Muscle layer of colon (tissue), 2 donors: ENCODE results near the gene PTGES2.

Experiments
- H3K27ac ChIP-seq: one replicate; pipeline ENCODE4 v1.7.0; 2013; ENCODE audit warnings: low read depth, mild to moderate bottlenecking, low read length, moderate library complexity
- H3K27me3 ChIP-seq, 2 donors: one replicate each; pipeline ENCODE4 v1.7.0; 2013; ENCODE audit warnings: low read length in 2 of 2, mild to moderate bottlenecking in 2 of 2; ENCODE audit not compliant: insufficient read depth in 2 of 2, control insufficient read depth in 1 of 2
- H3K36me3 ChIP-seq: one replicate; pipeline ENCODE4 v1.7.0; 2013; ENCODE audit warnings: mild to moderate bottlenecking, low read length; ENCODE audit not compliant: insufficient read depth
- H3K4me1 ChIP-seq: one replicate; pipeline ENCODE4 v1.7.0; 2013; ENCODE audit warnings: mild to moderate bottlenecking, low read length; ENCODE audit not compliant: insufficient read depth
- H3K4me3 ChIP-seq, 2 donors: one replicate each; pipeline ENCODE4 v1.7.0; 2013; ENCODE audit warnings: low read length in 2 of 2, low read depth in 1 of 2, mild to moderate bottlenecking in 1 of 2, moderate library complexity in 1 of 2
- H3K9ac ChIP-seq: one replicate; pipeline ENCODE4 v1.7.0; 2013; ENCODE audit warnings: low read length
- H3K9me3 ChIP-seq: one replicate; pipeline ENCODE4 v1.7.0; 2013; ENCODE audit warnings: mild to moderate bottlenecking, low read length
- donor health status: abdominal sarcoma.
- donor health status: Adenocarcinoma of cecum.

PTGES2 gene

DNA sequence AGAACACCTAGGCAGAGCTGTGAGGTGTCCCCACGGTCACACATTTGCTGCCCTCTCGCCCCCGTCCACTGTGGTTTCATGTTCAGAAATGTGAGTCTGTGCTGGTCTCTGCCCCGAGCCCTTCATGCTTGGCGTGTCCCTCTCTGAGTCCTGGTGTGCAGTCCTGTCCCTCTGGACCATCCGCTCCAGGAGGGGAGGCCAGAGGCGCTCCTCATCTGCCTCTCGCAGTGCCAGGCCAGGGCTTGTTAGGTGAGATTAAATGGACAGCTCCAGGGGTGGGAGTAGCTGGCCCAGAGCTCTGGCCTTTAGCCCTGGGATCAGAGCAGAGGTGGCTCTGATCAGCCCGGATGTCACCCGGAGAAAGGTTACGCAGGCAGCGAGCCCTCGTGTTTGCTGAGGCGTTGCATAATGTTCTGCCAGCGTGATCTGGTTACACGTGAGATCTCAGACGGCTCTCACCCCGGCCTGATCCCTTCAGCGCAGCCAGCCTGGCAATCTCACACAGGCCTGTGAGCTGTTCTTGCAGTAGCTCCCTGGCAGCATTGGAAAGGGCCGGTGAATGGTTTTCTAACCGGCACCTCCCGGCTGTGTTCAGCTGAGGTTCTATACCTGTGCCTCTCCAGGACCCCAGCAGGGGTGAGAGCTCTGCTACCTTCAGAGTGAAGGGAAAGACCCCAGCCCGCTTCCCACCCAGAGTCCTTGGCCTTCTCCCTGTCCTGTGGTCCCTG, 24.5 kb downstream of the PTGES2 start:
- Histone ChIP-seq H3K4me3 (no peak overlapping the region), H3K27me3 (no peaks in the 10 kb centered on the region), H3K27ac (no peak overlapping the region), H3K9me3 (no peaks in the 10 kb centered on the region), H3K4me1 (peaks cover 27% of the 10 kb centered on the region), H3K36me3 (peaks cover 67% of the 10 kb centered on the region), H3K9ac (no peak overlapping the region)

DNA sequence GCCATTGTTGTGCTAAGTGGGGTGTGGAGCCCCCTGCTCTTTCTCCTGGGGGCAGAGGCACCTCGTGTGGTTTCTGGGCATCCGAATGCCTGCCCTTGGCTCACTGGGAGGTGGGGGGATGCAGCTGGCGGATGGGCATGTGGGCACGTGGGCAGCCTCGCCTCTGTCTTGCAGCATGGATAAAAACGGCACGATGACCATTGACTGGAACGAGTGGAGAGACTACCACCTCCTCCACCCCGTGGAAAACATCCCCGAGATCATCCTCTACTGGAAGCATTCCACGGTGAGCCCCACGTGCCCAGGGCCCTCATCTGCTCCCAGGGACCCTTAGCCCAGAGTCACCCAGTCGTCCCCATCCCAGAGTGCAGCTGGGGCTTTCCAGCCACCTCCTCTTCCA, 25.3 kb downstream of the PTGES2 start:
- Histone ChIP-seq H3K36me3 (peaks cover 59% of the 10 kb centered on the region), H3K9ac (no peak overlapping the region), H3K27ac (no peak overlapping the region), H3K9me3 (no peaks in the 10 kb centered on the region), H3K27me3 (no peaks in the 10 kb centered on the region), H3K4me3 (no peak overlapping the region), H3K4me1 (peaks cover 35% of the 10 kb centered on the region)

DNA sequence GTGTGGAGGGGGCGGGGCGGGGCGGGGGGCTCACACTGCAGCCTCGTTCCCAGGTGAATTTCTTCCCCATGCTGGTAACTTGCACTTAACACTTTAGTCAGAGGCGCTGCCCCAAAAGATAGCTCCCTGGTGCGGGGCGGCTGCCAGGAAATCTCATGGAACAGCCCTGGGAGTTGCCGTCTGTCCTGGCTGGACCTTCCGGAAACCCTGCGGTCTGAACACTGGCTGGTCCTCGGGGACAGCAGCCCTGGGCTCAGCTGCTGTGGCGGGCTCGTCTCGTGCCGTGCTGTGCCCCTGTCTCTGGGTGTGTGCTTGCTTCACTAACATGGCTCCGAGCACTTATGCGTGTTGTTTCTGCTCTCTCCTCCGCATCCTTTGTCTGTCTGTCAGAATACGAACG, 25.8 kb downstream of the PTGES2 start:
- no peak overlapping the region for H3K9ac ChIP-seq

DNA sequence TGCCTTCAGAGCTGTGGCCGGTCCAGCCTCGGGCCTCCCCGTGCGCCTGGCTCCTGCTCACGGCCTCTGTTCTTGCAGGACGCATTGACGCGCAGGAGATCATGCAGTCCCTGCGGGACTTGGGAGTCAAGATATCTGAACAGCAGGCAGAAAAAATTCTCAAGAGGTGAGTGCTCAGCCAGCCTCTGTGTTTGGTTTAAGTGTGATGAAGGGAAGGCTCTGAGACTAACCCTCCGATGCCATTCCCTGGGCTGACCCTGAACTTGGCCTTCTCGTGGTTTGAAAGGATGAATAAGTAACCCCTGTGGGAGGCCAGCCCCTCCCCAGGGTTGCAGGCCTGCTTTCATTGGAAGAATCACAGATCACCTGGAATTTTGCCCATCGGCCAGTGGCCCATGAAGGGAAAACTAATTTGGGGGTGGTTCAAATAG, 26.3 kb downstream of the PTGES2 start:
- H3K27me3 ChIP-seq = no peaks in the 10 kb centered on the region
- H3K4me1 ChIP-seq = peaks cover 35% of the 10 kb centered on the region
- H3K27ac ChIP-seq = no peak overlapping the region
- peaks cover 49% of the 10 kb centered on the region for H3K36me3 ChIP-seq
- no peak overlapping the region for H3K9ac ChIP-seq
- H3K9me3 ChIP-seq = no peaks in the 10 kb centered on the region
- no peak overlapping the region for H3K4me3 ChIP-seq

More for the DNA sequence above, 25.8 kb downstream of the PTGES2 start:
- no peaks in the 10 kb centered on the region for H3K27me3 ChIP-seq
- H3K9me3 ChIP-seq = no peaks in the 10 kb centered on the region
- H3K36me3 ChIP-seq = peaks cover 54% of the 10 kb centered on the region
- H3K4me1 ChIP-seq = peaks cover 35% of the 10 kb centered on the region
- no peak overlapping the region for H3K27ac ChIP-seq
- H3K4me3 ChIP-seq = no peak overlapping the region

DNA sequence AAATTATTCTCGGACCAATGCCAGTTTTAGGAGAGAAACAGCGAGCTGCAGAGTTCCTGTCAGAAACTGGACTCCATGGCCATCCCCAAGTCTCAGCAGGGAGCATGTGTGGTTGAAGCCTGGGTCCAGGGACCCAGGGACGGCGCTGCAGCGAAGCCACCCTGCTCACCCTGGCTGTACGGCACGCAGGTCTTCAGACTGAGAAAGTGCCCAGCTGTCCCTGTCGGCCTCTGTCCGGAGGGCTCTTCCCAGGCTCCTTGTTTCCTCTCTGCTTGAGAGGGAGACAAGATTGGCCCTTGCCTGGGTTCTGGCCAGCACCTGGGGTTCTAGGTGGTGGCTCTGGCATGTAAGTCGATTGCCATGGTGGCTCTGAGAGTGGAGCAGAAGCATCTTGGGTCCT, 26.9 kb downstream of the PTGES2 start:
- Histone ChIP-seq H3K9ac (no peak overlapping the region), H3K4me1 (peaks cover 35% of the 10 kb centered on the region), H3K27ac (peak overlapping the region; percentile 49), H3K36me3 (peaks cover 43% of the 10 kb centered on the region), H3K27me3 (no peaks in the 10 kb centered on the region), H3K9me3 (no peaks in the 10 kb centered on the region), H3K4me3 (no peak overlapping the region)

DNA sequence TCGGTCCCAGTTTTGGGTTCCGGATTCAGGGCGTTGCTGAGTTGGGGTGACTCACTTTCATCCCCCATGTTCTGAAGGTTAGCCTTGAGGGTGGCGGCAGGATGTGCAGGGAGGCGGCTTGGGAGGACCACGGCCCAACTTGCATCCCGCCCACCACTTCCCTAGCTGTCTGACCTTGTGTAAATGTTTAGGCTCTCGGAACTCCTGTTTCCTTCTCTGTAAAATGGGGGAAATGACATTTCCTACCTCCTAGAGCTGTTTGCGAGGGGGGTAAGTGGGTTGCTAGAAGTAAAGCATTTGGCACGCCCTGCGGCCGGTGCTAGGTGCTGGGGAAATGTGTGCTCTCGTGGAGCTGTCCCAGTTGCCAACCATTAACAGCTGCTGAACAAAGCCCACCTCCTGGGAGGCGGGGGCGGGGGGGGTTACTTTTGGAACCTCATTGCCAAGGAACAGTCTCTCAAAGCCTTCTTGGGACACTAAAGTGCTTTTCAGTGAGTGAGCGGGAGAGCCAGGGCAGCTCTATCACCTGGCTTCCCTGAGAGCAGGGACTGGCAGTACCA, 27.5 kb downstream of the PTGES2 start:
- Histone ChIP-seq H3K27me3 (no peaks in the 10 kb centered on the region), H3K9me3 (no peaks in the 10 kb centered on the region), H3K9ac (peak overlapping the region; percentile 52), H3K4me1 (peaks cover 38% of the 10 kb centered on the region), H3K36me3 (peaks cover 39% of the 10 kb centered on the region), H3K27ac (peak overlapping the region; percentile 49), H3K4me3 (peak overlapping the region; percentile 29 to 55)

DNA sequence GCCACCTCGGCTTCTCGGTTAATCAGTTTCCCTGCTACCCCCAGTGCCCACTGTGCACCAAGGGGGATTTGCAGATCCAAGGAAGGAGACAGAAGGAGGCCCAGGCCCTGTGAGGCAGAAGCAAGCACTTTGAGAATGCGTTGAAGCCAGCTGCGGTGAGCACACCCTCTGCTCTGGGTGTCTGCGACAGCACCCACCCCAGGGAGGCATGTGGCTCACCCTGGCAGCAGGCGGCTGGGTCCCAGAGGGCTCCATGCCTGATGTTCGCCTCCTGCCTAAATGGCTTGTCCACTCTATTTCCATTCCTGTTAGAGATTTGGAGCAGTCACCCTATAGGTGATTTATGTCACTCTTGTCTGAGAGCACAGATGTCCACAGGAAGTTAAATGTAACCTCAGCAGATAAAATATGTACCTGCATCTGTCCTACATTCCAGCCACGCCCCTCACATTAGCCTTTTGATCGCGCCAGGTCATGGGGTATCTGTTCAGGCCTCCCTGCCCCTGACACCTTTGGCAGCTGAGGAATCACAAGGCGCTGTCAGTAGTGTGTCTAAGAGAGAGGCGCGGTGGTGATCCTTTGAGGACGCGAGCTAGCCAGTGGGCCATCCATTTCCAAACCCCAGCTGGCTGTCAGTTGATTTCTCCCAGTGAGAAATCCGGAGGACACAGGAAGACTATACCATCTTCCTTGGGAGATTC, 28.1 kb downstream of the PTGES2 start:
- H3K4me1 ChIP-seq = peaks cover 45% of the 10 kb centered on the region
- H3K9ac ChIP-seq = peak overlapping the region; percentile 52
- H3K36me3 ChIP-seq = peaks cover 37% of the 10 kb centered on the region
- H3K9me3 ChIP-seq = no peaks in the 10 kb centered on the region
- H3K27me3 ChIP-seq = no peaks in the 10 kb centered on the region
- peak overlapping the region; percentile 49 for H3K27ac ChIP-seq
- peak overlapping the region; percentile 29 to 55 for H3K4me3 ChIP-seq

DNA sequence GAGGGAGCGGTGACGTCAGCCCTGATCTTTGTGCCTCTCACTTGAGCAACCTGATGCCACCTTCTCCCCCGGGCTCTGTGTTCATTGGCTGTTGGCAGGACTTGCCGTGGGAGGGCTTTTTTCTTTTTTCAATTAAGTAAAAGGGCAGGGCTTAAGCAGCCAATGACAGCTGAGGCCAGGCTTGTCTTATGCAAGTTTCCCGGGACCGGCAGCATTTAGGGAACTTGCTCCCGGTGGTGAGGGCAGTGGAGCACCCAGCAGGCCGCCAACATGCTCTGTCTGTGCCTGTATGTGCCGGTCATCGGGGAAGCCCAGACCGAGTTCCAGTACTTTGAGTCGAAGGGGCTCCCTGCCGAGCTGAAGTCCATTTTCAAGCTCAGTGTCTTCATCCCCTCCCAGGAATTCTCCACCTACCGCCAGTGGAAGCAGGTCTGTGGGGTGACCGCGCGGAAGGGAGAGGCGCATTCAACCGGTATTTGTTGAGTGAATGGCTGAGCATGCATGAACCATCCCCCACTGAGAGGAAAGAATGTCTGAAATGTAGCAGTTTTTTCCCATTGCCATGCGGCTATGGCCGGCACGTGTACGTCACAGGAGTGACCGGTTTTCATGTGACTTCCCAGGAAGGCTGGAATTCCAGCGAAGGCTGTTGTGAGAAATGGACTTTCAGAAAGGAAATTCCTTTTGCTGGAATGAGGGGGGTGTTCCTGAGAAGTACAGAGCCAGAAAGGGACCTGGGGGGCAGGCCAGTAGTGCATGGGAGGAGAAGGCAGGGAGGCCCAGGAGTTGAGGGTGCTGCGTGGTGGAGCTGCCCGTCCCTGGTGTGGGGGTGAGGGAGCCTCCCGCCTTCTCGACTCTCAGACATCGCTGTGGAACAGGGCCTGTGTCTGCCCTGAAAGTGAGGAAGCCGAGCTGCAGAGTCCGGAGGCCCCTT, 29.0 kb downstream of the PTGES2 start:
- H3K9ac ChIP-seq = peak overlapping the region; percentile 70
- peaks cover 29% of the 10 kb centered on the region for H3K36me3 ChIP-seq
- H3K9me3 ChIP-seq = no peaks in the 10 kb centered on the region
- peak overlapping the region; percentile 49 for H3K27ac ChIP-seq
- peaks cover 51% of the 10 kb centered on the region for H3K4me1 ChIP-seq
- no peaks in the 10 kb centered on the region for H3K27me3 ChIP-seq
- peak overlapping the region; percentile 29 to 55 for H3K4me3 ChIP-seq

DNA sequence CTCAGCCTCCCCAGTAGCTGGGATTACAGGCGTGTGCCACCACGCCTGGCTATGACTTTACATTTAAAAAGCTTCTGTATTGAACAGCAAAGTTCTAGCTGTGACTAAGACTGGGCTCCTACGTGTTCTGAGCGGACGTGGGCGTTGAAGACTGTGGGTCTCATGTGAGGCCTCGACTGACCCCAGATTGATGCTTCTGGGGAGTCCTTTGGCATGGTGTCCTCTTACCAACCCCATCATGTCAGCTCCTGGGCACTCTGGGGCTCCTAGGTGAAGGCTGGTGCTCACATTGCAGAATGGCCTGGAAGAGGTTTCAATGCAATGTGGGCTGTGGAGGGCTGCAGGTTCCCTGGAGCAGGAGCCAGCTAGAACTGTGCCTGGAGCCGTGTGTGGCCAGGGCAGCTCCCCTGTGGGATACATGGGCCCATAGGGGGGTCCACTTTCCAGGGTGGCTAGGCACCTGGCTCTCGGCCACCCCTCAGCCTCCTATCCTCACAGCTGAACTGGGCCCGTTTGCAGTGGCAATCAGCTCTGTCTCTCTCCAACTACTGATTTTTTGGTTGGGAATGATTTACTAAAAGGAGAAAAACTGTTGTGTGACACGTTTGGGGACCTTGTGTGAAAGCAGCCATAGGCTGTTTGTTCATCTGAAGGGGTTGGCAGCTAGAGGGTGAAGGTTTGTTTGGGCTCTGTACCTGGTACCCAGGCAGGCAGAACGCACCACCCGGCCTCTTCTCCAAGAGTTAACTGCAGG, 29.8 kb downstream of the PTGES2 start:
- H3K9ac ChIP-seq = peak overlapping the region; percentile 70
- H3K27me3 ChIP-seq = no peaks in the 10 kb centered on the region
- peaks cover 20% of the 10 kb centered on the region for H3K36me3 ChIP-seq
- peak overlapping the region; percentile 49 for H3K27ac ChIP-seq
- no peaks in the 10 kb centered on the region for H3K9me3 ChIP-seq
- peak overlapping the region in 1 of 2 donors; percentile 55 for H3K4me3 ChIP-seq
- peaks cover 60% of the 10 kb centered on the region for H3K4me1 ChIP-seq

DNA sequence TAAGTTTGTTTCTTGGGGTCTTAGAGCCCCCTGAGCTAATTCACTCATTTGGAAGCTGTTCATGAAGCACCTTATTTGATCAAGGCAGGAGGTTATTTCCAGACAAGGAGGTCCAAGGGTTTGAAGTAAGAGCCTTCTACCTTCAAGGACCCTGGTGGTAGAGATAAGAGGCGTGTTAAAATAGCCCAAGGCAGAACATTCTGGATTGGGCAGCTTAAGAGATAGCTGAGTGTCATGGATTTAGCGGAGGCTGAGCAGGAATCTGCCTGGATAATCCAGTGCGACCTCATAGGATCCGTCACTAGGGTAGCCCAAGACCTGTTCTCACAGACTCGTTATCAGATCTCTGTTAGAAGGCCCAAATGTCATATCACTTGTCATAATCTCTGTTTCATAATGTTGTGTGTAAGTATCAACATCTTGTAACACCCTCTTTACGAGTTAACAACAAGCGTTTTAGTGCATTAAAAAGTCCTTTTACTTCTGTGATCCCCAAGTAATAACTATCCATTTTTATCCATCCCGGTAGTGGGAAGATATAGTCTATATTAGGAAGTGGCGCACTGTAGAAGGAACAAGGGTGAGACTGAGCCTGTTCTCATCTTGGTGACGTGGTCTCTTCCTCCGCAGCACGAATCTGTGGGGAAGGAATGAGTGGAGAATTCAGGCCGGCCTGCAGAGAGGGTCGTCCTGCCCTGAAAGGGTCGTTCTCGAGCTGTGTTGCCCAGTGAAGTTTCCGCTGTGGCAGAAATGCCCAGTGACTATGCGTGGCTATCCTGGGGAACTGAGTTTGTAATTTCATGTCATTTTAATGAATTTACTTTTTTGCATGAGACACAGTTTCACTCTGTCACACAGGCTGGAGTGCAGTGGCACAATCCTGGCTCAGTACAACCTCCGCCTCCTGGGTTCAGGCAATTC, 30.7 kb downstream of the PTGES2 start:
- Histone ChIP-seq H3K9me3 (no peaks in the 10 kb centered on the region), H3K27me3 (no peaks in the 10 kb centered on the region), H3K4me1 (peaks cover 68% of the 10 kb centered on the region), H3K9ac (peak overlapping the region; percentile 70), H3K27ac (peak overlapping the region; percentile 49), H3K36me3 (peaks cover 12% of the 10 kb centered on the region), H3K4me3 (no peak overlapping the region)
